H1 (cell line): ENCODE data around the gene TPST2.

Source experiments
- MAFK ChIP-seq: IDR thresholded peaks from 2 replicates; pipeline ENCODE4 v1.6.1; 2012; ENCODE audit warnings: low read depth, mild to moderate bottlenecking, improper control_type of control experiment, low read length
- POLR2A ChIP-seq, 2 experiments: IDR thresholded peaks; 1 replicate in 1 of 2; 2 replicates in 1 of 2; pipeline ENCODE4 v1.6.1; 2011; ENCODE audit warnings: low read depth in 2 of 2, low read length in 2 of 2, mild to moderate bottlenecking in 2 of 2; ENCODE audit errors: control extremely low read depth in 1 of 2
- POLR2AphosphoS5 ChIP-seq: IDR thresholded peaks from 2 replicates; pipeline ENCODE4 v1.6.1; 2011; ENCODE audit warnings: low read depth, low read length
- RAD21 ChIP-seq, 2 experiments: IDR thresholded peaks in 1 of 2; conservative IDR thresholded peaks in 1 of 2; 2 replicates each; pipeline ENCODE4 v1.6.1; 2011; ENCODE audit warnings: low read depth in 2 of 2, low read length in 2 of 2, improper control_type of control experiment in 1 of 2, inconsistent platforms in 1 of 2, mild to moderate bottlenecking in 1 of 2, moderate library complexity in 1 of 2
- RFX5 ChIP-seq: IDR thresholded peaks from 2 replicates; pipeline ENCODE4 v1.6.1; 2011; ENCODE audit warnings: low read depth, low read length, improper control_type of control experiment, borderline replicate concordance
- TBP ChIP-seq: IDR thresholded peaks from 2 replicates; pipeline ENCODE4 v1.6.1; 2011; ENCODE audit warnings: low read depth, low read length, improper control_type of control experiment
- TF ChIP-seq, protein P1 (sequence below): IDR thresholded peaks from 2 replicates; pipeline ENCODE4 v1.6.1; 2012; ENCODE audit warnings: low read length, inconsistent platforms

GRCh38 chr22:26574001-26574723, 15.8 kb downstream of the TPST2 start:
- TF ChIP-seq MAFK (no peak), POLR2AphosphoS5 (no peak), RAD21 (IDR thresholded peaks at IDR 0.05 in 1 of 2, conservative IDR thresholded peaks at IDR 0.05 in 1 of 2; ENCODE audit: low read depth in 2 of 2, low read length in 2 of 2) (no peak), POLR2A (IDR thresholded peaks at IDR 0.05; ENCODE audit: control extremely low read depth in 1 of 2, low read depth in 2 of 2, low read length in 2 of 2) (no peak), RFX5 (no peak), TBP (no peak)
- TF ChIP-seq, protein P1, sequence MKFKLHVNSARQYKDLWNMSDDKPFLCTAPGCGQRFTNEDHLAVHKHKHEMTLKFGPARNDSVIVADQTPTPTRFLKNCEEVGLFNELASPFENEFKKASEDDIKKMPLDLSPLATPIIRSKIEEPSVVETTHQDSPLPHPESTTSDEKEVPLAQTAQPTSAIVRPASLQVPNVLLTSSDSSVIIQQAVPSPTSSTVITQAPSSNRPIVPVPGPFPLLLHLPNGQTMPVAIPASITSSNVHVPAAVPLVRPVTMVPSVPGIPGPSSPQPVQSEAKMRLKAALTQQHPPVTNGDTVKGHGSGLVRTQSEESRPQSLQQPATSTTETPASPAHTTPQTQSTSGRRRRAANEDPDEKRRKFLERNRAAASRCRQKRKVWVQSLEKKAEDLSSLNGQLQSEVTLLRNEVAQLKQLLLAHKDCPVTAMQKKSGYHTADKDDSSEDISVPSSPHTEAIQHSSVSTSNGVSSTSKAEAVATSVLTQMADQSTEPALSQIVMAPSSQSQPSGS: no peak
